A549 treated with DMSO at 1 μM for 4 hours (cell line): ENCODE data around the gene OXSM. TPM values are rescaled to one million over a fixed set of nuclear protein-coding genes. Genes with fewer than 3 reads are reported as not detected.

Experiments used
- total RNA-seq: library from RNA; stranded (reverse); fragments of 200-300 nt; extraction: Qiagen RNA extraction; gene quantifications from 5 replicates; pipeline ENCODE4 v1.2.3, GENCODE V29; 2022; ENCODE audit warnings: low read depth

The OXSM gene
- total RNA-seq = 16.7 to 22.4 TPM (median 19.5 TPM) in 5 replicates

GRCh38 chr3:25789596-25790556, at the start of gene OXSM:
OXSM (plus strand) TSS chr3:25790090; CDS start chr3:25791021, 931 bp downstream.

GRCh38 chr3:25782938-25783660, 6.8 kb upstream of the OXSM start, which contains the start of gene NGLY1:
NGLY1 (minus strand) TSS chr3:25783443; CDS start chr3:25783390, 53 bp downstream.

Other genes with a start within 250 kb of the OXSM start
- gene TOP2B, start 125.2 kb upstream of the OXSM start, total RNA-seq = 61.8 to 80.1 TPM (median 73.1 TPM) in 5 replicates
- gene NGLY1, start 6.6 kb upstream of the OXSM start, total RNA-seq = 16.9 to 20.8 TPM (median 19.1 TPM) in 5 replicates